Central memory CD4-positive, alpha-beta T cell (primary cell): ENCODE results near the gene TBCK.
"Not testable (repeated sequence)": the region's sequence is repeated elsewhere in the genome, so short reads cannot be mapped to it uniquely, and the experiment has no call there.

Experiments
- DNase-seq: peaks from one replicate; pipeline ENCODE4 v3.0.0; 2022

Gene TBCK

GRCh38 chr4:106284227-106284626 lies 31.8 kb downstream of the TBCK start:
- no peak for DNase-seq

DNA sequence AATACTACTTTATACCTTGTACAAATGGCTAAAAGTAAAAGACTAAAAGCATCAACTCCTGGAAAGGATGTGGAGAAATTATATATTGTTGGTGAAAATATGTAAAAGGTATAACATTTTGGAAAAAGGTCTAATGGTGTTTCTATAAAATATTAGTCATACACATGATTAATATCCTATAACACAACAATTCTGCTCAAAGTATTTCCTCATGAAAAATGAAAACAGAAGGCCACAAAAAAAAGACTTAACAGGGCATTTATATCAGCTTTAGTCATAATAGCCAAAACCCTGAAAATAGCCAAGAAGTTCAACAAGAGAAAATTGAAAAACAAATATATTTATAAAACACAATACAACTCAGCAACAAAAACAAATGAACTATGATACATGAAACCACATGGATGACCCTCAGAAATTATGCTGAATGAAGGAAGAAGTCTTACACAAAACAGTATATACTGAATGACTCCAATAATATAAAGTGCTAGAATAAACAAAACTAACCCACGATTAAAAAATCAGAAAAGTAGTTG lies 38.8 kb downstream of the TBCK start:
- no peak for DNase-seq

- DNase-seq, result no peak
These were observed 42.2 kb downstream of the TBCK start for GRCh38 chr4:106273831-106274230.

DNA sequence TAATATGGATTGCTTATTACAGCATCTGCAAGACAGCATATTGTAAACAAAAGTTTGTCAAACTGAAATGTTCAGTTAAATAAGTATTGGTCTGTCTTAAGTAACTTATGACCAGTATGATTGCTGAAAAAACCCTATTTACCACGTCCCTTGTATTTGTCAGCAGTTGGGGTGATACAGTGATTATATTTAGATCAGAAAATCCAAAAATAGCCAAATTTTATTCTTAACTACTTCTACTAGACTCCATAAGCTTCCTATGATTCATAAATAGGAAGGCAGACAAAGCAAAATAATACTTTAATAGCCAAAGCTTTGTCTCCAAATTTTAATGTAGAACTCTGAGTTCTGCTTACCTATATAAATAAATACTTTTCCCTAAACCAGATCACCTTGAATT lies 45.3 kb downstream of the TBCK start:
- no peak for DNase-seq

GRCh38 chr4:106269711-106270110 lies 46.3 kb downstream of the TBCK start:
- no peak for DNase-seq

DNA sequence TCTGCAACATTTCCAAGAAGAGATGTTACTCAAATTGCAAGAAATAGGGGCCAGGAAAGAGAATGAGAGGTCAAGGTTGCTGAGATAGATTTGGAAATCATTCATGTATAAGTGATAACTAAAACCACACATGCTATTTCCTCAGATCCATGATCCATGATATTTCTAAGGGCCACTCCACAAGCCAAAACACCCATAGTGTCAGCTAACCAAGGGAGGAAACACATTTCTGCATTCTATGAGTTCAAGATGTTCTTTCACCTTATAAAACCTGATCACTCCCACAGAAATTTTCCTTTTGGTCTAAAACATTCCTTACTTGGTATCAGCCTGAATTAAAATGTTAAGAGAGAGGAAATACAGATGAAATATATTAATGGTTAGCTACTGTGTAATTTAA lies 47.2 kb downstream of the TBCK start:
- DNase-seq, result no peak

GRCh38 chr4:106266201-106266600 lies 49.8 kb downstream of the TBCK start:
- DNase-seq, result no peak

- DNase-seq, result no peak
These were observed 51.7 kb downstream of the TBCK start for GRCh38 chr4:106264331-106264728.

GRCh38 chr4:106263594-106264330 lies 52.2 kb downstream of the TBCK start:
- no peak for DNase-seq

GRCh38 chr4:106261980-106262379 lies 54.0 kb downstream of the TBCK start:
- DNase-seq, result no peak

GRCh38 chr4:106258145-106259045 lies 57.6 kb downstream of the TBCK start:
- DNase-seq, result no peak

DNA sequence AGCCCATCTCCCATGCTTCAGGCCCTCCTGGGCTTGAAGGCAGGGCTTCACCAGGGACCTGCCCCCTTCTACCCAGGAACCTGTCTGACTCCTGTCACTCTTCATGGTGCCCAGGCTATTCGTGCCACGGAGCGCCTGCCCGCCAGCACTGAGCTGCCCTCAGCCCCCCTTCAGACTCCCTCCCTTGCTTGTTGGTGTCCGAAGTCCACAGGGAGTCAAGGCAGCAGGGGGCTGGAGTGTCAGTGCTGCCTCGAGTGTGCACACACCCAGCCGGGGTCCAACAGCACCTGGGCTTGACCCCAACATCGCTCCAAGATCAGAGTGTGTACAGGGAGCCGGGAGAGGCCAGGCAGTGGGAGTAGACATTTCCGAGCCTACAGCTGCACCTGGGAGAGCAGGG lies 59.8 kb downstream of the TBCK start:
- DNase-seq, result no peak

DNA sequence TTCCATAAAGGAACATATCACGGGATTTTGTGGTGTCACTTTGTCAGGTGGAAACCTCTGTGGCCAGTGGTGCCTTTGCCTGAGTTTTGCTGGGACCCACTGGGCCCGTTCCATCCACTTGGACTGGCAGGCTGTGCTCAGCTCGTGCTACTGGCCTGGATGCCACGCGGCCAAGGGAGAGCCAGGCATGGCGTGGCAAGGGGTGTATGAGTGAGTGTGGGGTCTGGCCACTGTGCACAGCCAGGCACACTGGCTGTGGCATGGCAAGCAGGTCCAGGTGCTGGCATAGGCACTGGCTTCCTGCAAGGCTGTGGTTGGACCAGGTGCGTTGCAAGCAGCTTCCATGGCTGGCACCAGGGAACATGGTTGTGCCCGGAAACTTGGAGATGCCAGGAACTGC lies 60.8 kb downstream of the TBCK start:
- no peak for DNase-seq

DNA sequence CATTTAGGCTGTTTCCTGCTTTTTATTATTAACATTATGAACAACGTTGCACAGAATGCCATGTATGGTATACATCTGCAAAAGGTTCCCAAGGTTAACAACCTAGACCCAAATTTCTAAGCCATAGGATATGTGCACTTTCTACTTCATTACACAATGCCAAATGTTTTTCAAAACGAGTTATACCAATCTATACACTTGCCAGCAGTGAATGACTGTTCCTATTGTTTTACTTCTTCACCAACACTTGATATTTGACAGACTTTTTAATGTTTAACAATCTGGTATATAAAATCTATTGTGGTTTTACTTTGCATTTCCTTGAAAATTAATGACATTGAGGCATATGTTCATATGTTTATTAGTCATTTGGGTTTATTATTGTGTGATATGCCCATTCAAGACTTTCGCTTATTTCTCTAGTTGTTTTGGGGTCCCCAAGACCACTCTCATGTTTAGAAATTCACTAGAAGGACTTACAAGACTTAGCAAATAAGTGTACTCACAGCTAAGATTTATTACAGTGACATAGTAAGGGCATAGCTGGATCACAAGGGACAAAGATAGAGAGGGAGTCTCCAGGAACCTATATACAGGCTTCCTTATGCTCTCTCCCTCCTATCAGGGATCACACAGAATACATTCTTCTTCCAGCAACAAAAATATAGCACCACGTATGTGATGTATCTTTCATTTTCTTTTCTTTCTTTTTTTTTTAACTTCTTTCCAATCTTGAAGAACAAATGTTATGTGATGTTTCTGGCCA lies 62.5 kb downstream of the TBCK start:
- DNase-seq, result no peak

GRCh38 chr4:106247600-106247999 lies 68.4 kb downstream of the TBCK start:
- DNase-seq, result no peak

DNA sequence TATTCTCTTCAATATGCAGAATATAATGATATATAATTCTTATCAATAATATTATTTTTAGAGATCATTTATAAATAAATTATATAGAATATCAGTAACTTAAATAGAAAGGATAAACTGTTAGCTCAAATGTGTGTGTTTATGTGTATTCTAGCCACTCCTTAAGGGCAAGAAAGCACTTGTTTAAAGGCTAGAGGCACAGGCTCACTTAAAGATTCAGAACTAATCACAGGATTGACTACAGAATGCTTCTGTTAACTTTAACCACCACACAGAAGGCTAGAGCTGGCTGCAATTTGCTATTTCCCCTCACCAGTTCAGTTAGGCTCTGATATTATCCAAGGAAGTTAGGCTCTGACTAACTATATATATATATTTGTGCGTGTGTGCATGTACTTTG lies 69.6 kb downstream of the TBCK start:
- DNase-seq, result no peak

DNA sequence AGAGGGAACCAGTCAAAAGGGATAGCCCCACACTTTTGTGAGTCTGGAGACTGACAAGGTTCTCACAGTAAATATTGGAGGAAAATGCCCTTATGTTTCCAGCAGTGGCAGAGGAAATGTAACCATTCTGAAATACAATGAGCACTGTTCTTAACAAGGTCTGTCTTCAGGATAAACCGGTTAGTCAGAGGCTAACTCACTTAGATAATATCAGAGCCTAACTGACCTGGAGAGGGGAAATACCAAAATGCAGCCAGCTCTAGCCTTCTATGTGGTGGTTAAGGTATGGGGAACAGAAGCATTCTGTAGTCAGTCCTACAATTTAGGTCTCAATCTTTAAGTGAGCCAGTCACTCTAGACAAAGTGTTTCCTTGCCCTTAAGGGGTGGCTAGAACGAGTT lies 70.8 kb downstream of the TBCK start:
- no peak for DNase-seq

DNA sequence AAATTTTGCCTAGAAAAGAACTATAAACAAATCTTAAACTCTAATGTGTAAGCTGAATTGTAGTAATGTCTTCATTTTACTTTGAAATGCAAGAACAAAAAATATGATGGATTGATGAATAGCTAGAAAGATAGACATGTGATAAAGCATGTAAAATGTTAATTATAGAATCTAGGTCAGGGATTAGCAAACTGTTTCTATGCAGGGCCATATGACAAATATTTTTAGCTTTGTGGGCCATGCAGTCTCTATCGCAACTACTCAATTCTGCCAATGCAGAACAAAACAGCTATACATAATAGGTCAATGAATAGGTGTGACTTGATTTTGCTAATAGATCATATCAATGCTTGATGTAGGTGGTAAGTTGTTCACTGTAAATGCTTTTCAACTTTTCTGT lies 75.3 kb downstream of the TBCK start:
- no peak for DNase-seq

GRCh38 chr4:106238820-106239420 lies 77.1 kb downstream of the TBCK start:
- no peak for DNase-seq

DNA sequence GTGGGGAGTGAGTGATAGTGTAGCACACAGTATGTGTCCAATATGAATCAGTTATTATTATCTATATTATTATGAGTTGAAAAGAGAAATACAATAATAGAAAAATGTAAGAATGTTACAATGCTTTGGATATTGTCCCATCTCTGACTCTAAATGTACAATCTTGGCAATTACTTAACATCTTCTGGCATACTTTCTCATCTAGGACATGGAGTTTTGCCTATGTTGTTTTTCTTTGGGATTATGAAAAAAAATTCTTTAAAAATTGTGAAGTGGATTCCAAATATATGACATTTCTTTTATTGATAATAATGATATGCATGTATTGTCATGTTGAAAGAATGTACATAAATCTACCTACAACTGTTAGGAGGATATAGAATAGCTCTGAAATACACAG lies 84.1 kb downstream of the TBCK start:
- DNase-seq, result no peak

DNA sequence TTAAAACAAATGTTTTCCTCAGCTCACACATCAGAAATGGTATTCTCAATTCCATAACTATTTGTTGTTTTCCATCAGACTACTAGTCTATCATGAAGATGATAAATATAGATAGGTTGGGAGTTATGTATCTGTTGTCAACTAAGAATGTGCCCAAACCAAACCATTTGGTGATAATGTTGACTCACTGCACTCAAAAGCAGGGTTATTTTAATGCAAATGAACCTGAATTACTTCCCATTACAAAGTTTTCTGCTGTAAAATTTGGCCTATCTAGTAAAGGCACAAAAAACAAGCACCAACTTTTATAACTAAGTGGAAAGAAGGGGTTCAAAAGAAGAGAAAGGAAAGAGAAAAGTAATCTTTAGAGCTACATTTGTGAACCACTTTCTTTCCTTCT lies 93.5 kb downstream of the TBCK start:
- no peak for DNase-seq

- not testable (repeated sequence) for DNase-seq
These were observed 102.7 kb downstream of the TBCK start for GRCh38 chr4:106213291-106213690.

DNA sequence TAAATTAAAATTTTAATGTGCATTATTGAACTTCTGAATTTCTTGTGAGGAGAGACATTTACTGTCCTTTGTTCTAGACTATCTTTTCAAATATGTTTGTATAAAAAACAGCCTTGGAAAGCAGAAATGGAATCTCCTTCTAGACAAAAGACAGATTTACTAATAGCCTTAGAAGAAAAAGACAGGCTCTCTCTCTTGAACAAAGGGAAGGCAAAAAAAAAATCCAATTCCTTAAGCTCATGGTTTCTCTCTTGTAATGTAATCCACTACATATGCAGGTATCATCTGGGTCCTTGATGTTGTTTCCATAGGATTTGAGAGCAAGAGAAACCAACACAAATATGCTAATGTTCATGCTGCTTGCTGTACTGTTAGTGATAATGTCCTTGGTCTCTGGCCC lies 106.0 kb downstream of the TBCK start:
- DNase-seq, result no peak
